GM12864 (cell line): Measurements from ENCODE around the gene ZNF491.

Experiments
- DNase-seq: peaks from one replicate; pipeline ENCODE4 v3.0.0-alpha.2; 2011; ENCODE audit warnings: low read depth
- H3K4me3 ChIP-seq: 2 replicates; pipeline ENCODE4 v1.5.1; 2011; ENCODE audit warnings: mild to moderate bottlenecking, low read depth, low read length, control low read depth
- TF ChIP-seq, protein P1 (sequence below): IDR thresholded peaks from 2 replicates; pipeline ENCODE4 v1.5.1; 2011; ENCODE audit warnings: low read depth, mild to moderate bottlenecking, moderate library complexity, low read length, control low read depth, inconsistent platforms; ENCODE audit errors: missing control alignments

The ZNF491 gene

DNA sequence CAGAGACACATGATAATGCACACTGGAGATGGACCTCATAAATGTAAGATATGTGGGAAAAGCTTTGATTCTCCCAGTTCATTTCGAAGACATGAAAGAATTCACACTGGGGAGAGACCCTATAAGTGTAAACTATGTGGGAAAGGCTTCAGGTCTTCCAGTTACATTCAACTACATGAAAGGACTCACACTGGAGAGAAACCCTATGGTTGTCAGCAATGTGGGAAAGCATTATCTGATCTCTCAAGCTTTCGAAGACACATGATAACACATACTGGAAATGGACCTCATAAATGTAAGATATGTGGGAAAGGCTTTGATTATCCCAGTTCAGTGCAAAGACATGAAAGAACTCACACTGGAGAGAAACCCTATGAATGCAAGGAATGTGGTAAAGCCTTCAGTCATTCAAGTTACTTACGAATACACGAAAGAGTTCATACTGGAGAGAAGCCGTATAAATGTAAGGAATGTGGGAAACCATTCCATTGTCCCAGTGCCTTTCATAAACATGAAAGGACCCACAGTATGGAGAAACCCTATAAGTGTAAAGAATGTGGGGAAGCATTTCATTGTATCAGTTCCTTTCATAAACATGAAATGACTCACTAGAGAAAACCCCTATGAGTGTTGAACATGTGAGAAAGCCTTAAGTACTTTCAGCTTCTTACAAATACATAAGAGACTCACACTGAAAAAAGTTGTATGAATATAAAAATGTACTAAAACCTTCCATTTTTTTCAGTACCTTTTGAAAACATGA lies 16.8 kb upstream of the ZNF491 start:
- DNase-seq: no peak
- TF ChIP-seq, protein P1, sequence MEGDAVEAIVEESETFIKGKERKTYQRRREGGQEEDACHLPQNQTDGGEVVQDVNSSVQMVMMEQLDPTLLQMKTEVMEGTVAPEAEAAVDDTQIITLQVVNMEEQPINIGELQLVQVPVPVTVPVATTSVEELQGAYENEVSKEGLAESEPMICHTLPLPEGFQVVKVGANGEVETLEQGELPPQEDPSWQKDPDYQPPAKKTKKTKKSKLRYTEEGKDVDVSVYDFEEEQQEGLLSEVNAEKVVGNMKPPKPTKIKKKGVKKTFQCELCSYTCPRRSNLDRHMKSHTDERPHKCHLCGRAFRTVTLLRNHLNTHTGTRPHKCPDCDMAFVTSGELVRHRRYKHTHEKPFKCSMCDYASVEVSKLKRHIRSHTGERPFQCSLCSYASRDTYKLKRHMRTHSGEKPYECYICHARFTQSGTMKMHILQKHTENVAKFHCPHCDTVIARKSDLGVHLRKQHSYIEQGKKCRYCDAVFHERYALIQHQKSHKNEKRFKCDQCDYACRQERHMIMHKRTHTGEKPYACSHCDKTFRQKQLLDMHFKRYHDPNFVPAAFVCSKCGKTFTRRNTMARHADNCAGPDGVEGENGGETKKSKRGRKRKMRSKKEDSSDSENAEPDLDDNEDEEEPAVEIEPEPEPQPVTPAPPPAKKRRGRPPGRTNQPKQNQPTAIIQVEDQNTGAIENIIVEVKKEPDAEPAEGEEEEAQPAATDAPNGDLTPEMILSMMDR: no peak
- H3K4me3 ChIP-seq: no peak overlapping the region

GRCh38 chr19:11783767-11784166 lies 14.6 kb upstream of the ZNF491 start:
- no peak for DNase-seq
- TF ChIP-seq, protein P1: no peak

DNA sequence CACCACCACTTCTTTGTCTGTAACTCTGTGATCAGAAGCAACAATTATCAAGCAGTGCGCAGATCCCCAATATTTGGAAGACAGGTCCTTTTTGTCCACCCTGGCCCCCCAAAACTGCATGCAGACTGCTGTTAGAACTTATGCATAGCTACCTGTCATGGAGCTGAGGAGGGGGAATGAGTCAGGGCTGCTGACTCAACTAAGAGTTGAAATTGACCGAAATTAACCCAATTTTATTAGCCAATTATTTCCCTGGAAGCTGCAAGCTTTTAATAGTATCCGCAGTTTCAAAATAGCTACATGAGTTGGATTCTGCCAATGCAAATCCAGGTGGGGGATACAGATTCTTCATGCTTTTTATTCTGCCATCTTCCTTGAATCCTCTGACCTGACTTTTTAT lies 14.0 kb upstream of the ZNF491 start:
- no peak for DNase-seq
- TF ChIP-seq, protein P1: no peak
- no peak overlapping the region for H3K4me3 ChIP-seq

More at GRCh38 chr19:11783767-11784166, 14.6 kb upstream of the ZNF491 start:
- no peak overlapping the region for H3K4me3 ChIP-seq

GRCh38 chr19:11787536-11787935 lies 10.8 kb upstream of the ZNF491 start:
- no peak overlapping the region for H3K4me3 ChIP-seq
- DNase-seq: no peak
- TF ChIP-seq, protein P1: no peak

DNA sequence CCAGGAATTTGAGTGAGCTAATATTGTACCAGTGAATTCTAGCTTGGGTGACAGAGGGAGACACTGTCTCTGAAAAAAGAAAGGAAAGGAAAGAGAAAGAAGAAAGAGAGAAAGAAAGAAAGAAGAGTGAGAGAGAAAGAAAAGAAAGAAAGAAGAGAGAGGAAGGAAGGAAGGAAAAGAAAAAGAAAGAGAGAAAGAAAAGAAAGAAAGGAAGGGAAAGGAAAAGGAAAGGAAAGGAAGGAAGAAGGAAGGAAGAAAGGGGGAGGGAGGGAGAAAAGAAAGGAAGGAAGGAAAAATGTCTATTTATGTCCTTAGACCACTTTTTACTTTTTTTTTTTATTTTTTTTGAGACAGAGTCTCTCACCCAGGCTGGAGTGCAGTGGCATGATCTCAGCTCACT lies 5.4 kb upstream of the ZNF491 start:
- no peak for DNase-seq
- TF ChIP-seq, protein P1: no peak
- no peak overlapping the region for H3K4me3 ChIP-seq

DNA sequence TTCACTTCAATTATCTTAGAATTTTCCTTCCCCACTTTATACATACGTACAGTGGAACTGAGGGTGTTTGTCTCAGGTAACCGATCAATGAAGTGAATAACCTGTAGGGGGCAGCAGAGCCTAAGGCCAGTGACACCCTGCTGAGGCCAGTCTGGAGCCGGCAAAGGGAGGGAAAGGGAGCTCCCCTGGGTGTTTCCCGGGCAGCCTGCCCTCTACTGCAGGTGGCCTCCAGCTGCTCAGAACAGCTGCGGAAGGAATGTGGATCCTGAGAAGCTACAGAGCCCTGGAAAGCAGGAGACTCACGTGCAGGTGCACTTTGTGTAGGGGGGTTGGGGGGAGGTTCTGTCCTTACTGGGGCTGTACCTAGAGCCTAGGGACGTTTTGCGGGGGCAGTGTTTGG lies 832 bp upstream of the ZNF491 start:
- peak overlapping the region; percentile 26 for H3K4me3 ChIP-seq
- TF ChIP-seq, protein P1: peak; percentile 83
- DNase-seq: peak; percentile 65

DNA sequence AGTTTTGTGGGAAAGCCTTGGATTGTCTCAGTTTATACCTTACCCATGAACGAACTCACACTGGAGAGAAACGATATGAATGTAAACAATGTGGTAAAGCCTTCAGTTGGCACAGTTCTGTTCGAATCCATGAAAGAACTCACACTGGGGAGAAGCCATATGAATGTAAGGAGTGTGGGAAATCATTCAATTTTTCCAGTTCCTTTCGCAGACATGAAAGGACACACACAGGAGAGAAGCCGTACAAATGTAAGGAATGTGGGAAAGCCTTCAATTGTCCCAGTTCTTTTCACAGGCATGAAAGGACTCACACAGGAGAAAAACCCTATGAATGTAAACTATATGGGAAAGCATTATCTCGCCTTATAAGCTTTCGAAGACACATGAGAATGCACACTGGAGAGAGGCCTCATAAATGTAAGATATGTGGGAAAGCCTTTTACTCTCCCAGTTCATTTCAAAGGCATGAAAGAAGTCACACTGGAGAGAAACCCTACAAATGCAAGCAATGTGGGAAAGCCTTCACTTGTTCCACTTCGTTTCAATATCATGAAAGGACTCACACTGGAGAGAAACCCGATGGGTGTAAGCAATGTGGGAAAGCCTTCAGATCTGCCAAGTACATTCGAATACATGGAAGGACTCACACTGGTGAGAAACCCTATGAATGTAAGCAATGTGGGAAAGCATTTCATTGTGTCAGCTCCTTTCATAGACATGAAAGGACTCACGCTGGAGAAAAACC lies 8.2 kb downstream of the ZNF491 start:
- no peak overlapping the region for H3K4me3 ChIP-seq
- TF ChIP-seq, protein P1: no peak
- no peak for DNase-seq
